ENCODE measurements around the gene GSTT2B. TPM values are rescaled to one million over a fixed set of nuclear protein-coding genes. Genes with fewer than 3 reads are reported as not detected.
"Not testable (repeated sequence)": the region's sequence is repeated elsewhere in the genome, so short reads cannot be mapped to it uniquely, and the experiment has no call there.

GSTT2B gene
- 3.0 and 4.7 TPM in 2 replicates for total RNA-seq

GRCh38 chr22:23961084-23961771 lies at the start of gene GSTT2B:
Gene GSTT2B (minus strand): TSS chr22:23961195. CDS start chr22:23961131, 64 bp downstream.
- DNase-seq (ENCODE audit: low read depth) = not testable (repeated sequence)

- no peak for DNase-seq (ENCODE audit: low read depth)
Measured at GRCh38 chr22:24010018-24010391, 49.0 kb upstream of the GSTT2B start.

DNA sequence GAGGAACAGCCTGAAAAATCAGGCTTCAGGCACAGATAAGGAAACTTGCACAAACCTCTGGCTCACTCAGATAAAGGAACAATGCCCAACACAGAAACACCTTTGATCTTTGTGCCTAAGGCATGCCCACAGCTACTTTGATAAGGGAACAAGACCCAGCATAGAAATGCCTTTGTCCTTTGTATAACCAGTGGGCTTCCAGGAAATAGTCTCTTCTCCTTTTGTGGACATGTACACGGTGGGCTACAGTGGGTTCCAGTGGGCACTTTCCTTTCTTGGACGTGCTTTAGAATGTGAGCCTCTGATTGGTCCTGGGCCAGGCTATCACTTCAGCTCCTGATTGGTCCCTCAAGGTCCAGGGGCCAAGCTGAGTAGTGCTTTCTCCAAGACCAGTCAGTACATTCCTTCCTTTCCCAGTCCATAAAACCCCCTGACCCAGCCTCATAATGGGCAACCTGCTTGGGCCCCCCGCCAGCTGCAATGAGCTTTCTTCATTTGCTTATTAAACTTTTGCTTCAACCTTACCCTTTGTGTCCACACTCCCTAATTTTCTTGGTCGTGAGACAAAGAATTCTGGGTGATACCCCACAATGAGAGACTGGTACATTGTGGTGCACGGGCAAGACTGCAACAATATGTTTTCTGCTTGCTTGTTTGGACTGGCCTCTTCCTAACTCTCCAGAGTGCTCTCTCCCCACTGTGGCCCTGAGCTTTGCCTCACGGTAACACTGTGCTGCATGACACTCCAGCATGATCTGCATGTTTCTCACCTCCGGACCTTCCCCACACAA lies 48.4 kb upstream of the GSTT2B start:
- DNase-seq (ENCODE audit: low read depth) = no peak

GRCh38 chr22:24008381-24009226 lies 47.6 kb upstream of the GSTT2B start:
- no peak for DNase-seq (ENCODE audit: low read depth)

GRCh38 chr22:24008022-24008283 lies 47.0 kb upstream of the GSTT2B start:
- DNase-seq (ENCODE audit: low read depth) = no peak

DNA sequence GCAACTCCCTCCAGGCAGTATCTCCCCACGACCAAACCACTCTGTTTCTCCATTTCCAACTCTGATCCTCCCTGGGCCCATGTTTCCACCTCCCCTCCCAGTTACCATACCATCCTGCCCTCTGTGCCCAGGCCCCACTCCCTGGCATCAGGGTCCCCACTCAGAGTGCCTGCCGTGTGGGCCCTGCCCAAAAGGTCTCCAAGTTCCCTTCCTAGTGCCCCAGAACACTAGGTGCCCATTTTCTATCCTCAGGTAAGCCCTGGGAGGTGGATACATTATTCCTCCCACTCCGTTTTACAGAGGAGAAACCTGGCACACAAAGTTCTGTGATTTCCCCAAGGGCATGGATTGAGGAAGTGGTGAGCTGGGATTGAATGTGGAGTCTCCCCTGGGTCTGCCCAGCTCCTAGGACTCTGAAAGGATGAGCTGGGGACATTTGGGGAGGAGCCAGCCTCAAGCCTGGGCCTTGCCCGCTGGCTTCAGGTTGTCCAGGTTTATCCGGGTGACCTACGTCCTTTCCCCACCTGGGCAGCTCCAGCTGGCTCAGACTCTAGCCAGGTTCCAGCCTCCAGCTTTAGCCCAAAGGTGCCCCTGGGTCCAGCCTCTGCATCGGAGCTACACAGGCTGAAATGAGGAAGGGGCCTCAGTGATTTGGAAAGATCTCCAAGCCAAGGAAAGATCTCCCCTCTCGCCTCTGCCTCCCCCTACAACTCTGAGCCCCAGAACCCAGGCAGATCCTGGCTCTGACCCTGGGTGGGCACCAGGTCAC lies 46.4 kb upstream of the GSTT2B start:
- DNase-seq (ENCODE audit: low read depth) = no peak

GRCh38 chr22:24006914-24007214 lies 45.9 kb upstream of the GSTT2B start:
- DNase-seq (ENCODE audit: low read depth) = no peak

GRCh38 chr22:24006207-24006913 lies 45.4 kb upstream of the GSTT2B start:
- DNase-seq (ENCODE audit: low read depth) = no peak

DNA sequence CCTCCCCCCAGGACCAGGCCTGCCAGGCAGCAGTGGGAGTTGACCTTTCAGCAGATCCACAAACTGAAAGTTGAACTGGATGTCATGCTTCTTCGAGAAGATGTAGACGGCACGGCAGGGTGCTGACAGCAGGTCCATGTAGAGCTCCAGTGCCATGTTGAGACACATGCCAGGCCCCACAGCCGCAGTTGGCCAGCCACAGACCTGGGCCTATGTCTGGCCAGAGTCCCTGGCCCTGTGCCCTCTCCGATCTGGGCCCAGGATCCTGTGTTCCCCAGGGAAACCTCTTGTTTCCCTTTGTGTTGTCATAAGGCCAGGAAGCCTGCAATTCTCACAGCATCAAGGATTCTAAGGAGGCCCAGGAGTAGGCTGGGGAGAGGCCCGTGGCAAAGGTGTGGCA lies 44.2 kb upstream of the GSTT2B start, which contains the start of gene GSTT4:
GSTT4 (minus strand) TSS at position 253 of the 400 bp plus-strand sequence; CDS start at position 156, 97 bp downstream.
- DNase-seq (ENCODE audit: low read depth) = no peak

GRCh38 chr22:24003887-24004286 lies 42.9 kb upstream of the GSTT2B start:
- DNase-seq (ENCODE audit: low read depth) = no peak

- DNase-seq (ENCODE audit: low read depth) = no peak
Measured at GRCh38 chr22:24002851-24003250, 41.9 kb upstream of the GSTT2B start.

GRCh38 chr22:24002272-24002671 lies 41.3 kb upstream of the GSTT2B start:
- no peak for DNase-seq (ENCODE audit: low read depth)

DNA sequence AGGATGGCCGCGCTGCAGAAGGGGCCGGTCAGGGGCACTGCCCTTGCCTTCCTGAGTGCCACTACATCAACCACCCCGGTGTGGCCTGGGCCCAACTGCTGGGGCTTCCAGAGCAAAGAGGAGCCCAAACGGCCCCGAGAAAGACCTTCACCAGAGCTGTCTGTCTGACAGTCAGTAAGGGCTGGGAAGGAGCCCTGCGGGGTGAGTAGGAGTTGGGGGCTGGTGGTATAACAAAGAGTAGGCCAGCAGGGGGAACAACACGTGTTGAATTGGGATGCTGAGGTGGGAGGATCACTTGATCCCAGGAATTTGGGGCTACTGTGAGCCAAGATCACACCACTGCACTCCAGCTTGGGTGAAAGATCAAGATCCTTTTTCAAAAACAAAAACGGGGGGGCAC lies 40.3 kb upstream of the GSTT2B start:
- DNase-seq (ENCODE audit: low read depth) = no peak

DNA sequence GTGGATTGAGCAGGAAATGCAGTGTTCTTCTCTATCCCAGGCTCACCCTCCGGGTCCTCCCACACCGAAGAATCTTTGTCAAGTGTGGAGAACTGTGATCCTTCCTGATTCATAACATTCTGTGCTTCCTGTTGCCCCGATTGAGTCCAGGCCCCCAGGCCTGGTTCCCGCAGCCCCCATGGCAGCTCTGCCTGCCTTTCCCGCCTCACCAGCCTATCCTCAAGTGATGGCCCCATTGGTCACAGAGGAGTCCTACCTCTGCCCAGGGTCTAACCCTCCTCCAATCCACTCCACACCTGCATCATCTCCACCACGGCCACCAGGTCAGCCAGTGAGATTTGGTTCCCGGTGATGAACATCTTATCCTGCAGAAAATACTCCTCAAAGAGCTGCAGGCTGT lies 38.8 kb upstream of the GSTT2B start:
- DNase-seq (ENCODE audit: low read depth) = not testable (repeated sequence)

- no peak for DNase-seq (ENCODE audit: low read depth)
Measured at GRCh38 chr22:23997092-23997491, 36.1 kb upstream of the GSTT2B start.

DNA sequence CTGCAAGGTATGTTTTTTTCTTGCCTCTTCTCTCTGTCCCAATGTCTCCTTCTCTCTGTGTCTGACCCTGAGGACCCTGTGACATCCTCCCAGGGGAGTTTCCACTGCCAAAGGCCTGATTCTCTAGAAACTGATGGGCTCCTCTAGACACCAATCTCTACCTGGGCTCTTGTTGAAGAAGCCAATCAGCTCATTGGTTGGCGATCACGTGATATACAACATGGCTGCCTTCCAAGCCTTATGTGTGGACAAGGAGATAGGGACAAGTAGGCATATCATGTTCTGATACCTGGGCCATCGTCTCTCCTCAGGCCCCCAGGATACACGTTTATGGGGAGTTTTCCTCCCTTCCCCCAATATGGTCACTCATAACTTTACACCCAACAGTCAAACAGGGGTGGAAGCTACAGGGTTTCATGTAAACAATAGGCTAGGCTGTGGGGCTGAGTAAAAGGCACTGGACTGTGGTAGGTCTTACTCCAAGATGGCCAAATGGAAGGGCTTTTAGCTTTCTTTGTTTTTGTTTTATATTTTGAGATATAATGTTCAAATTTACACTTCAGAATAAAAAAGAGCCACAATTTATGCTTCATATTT lies 32.7 kb upstream of the GSTT2B start:
- DNase-seq (ENCODE audit: low read depth) = not testable (repeated sequence)

DNA sequence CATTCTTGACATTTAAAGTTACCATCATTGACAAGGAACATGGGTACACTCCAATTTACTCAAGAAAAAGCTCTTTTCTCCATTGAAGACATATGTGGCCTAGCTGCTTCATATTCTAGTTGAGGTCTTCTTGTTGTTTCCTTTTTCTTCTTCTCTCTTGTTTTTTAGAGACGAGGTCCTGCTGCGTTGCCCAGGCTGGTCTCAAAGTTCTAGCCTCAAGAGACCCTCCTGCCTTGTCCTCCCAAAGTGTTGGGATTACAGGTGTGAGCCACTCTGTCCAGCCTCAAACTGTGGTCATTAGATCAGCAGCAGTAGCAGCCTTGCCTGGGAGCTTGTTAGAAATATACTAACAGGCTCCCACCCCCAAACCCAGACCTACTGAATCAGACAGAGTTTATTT lies 32.1 kb upstream of the GSTT2B start:
- DNase-seq (ENCODE audit: low read depth) = not testable (repeated sequence)

GRCh38 chr22:23989583-23990244 lies 28.7 kb upstream of the GSTT2B start:
- DNase-seq (ENCODE audit: low read depth) = not testable (repeated sequence)

DNA sequence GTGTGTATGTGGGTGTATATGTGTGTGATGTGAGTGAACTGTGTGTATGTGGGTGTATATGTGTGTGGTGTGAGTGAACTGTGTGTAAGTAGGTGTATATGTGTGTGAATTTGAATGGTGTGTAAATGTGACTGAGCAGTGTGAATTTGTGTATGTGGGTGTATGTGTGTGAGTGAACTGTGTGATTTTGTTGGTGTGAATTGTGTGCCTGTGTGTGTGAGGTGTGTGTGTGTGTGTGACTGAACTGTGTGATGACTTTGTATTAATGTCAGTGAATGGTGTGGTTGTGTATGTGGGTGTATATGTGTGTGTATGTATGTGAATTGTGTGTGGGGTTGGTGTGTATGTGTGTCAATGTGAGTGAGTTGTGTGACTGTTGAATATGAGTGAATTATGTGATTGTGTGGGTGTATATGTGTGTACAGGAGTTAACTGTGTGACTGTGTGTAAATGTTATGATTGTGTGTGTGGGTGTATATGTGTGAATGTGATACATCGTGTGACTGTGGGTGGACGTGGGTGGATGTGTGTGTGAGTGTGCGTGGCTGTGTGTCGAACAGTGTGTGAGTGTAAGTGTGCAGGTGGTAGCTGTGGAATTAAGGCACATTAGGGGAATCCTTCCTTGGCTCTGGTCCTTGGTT lies 25.7 kb upstream of the GSTT2B start:
- DNase-seq (ENCODE audit: low read depth) = not testable (repeated sequence)

DNA sequence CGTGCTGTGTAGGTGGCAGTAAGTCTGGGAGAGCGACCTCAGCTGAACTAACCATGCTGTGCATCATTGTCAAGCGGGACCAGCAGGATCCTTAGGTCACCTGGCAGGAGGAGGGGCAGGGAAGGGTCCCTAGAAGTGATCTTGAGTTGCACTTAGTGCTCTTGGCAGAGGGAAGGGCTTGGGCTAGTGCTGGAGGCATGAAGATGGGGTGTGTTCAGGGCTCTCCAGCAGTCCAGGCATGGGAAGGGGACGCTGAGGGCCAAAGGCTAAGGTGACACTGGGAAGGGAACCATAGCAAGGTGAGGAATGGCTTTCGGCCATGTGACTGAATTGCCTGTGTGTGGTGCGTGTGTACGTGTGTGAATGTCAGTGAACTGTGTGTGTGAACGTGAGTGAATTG lies 25.1 kb upstream of the GSTT2B start:
- not testable (repeated sequence) for DNase-seq (ENCODE audit: low read depth)
